GM19468 (cell line): Measurements from ENCODE around the gene JPH3.
"Not testable (repeated sequence)": the region's sequence is repeated elsewhere in the genome, so short reads cannot be mapped to it uniquely, and the experiment has no call there.

Experiments
- ATAC-seq: cut with Tn5 transposase; IDR thresholded peaks from one replicate; pipeline ENCODE4 v1.9.1; 2021; ENCODE audit warnings: mild to moderate bottlenecking, moderate library complexity, moderate number of reproducible peaks; ENCODE audit not compliant: unreplicated experiment; ENCODE audit errors: extremely low read depth

Gene JPH3

DNA sequence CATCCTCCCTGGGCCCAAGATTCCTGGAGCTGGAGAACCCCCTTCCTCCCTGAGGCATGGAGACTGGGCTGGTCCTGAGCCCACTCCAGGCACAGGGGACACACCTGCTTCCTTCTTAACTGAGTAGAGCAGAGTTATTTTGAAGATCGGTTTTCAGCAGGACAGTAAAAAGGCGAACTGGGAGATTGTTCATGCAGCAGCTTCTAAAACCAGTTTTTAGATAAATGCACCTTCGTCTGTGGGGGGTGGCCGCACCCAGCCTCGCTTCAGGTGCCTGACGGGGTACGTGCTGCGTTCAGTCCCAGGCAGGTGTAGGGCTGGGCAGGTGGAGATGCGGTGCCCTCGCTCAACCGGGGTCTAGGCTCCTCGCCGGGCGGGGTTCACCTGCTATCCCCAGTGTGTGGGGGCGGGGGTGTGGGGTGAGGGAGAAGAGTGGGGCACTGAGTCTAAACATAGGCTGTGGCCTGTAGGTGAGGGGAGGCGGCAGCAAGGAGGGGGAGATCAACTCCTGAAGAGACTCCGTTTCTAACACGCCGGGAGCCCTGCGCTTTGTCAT, 69.5 kb downstream of the JPH3 start:
- no peak for ATAC-seq

DNA sequence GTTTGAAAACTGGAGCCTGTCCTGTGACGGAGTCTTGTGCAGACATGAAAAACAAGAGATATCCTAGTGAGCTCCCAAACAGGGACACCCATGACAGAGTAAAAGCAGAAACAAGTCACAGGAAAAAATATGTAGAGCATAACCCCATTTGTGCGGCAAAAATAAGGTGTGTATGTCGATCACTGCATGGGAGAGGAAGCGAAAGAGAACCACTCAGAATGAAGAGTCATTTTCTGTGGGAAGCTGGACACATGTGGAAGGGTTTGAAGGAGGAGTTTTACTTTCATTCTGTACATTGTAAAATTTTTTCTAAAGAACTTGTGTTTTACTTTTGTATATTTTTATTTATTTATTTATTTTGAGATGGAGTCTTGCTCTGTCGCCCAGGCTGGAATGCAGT, 72.1 kb downstream of the JPH3 start:
- ATAC-seq, result no peak

DNA sequence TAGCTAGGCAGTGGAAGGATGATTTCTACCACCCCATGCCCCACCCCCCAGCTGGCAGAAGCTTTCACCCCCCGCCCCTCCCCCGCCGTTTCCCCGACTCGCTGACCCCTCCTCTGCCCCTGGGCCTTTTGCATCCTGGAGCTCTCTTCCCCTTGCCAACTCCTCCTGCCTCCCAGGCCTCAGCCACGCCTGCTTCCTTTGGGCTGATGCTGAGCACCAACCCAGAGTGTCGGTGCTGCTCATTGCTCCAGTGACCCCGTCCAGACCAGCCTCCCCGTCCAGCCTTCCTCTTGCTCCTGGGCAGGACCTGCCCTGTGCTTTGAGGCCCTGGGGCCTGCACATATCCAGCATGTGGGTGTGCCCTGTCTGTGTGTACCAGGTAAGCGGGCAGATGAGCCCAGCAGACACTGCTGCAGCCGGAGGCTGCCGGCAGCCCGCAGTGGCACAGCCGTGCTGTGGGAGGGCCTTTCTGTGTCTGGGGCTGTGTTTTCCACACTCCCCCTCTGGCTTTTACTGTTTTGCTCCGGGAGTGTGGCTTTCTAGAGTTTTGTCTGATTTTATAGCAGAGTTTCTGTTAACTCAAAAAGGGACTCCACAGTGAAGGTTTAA, 72.9 kb downstream of the JPH3 start:
- no peak for ATAC-seq

DNA sequence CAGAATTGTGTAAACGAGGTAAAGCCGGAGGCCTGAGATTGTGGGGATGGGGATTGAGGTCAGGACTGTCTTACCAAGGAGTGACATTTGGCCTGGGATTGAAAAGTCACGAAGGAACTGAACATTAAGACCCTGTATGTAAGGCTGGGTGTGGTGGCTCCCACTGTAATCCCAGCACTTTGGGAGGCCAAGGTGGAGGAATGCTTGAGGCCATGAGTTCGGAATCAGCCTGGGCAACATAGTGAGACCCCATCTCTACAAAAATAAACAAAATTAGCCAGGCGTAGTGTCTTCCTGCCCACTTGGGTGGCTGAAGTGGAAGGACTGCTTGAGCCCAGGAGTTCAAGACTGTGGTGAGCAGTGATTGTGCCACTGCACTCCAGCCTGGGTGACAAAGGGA, 75.5 kb downstream of the JPH3 start:
- no peak for ATAC-seq

DNA sequence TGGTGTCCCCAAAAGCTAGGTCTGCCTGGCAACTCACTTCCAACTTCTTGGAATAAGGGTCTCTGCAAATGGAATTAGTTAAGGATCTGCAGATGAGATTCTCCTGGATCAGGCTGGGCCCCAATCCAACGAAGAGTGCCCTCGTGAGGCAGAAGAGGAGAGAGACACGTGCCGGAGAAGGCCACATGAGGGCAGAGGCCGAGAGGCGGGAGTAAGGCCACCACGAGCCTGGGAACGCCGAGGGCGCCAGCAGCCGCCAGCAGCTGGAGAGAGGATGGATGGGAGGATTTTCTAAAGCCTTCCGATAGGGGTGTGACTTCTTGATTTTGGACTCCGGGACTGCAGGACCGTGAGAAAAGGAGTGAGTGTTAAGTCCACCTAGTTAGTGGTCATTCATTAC, 76.3 kb downstream of the JPH3 start:
- no peak for ATAC-seq

DNA sequence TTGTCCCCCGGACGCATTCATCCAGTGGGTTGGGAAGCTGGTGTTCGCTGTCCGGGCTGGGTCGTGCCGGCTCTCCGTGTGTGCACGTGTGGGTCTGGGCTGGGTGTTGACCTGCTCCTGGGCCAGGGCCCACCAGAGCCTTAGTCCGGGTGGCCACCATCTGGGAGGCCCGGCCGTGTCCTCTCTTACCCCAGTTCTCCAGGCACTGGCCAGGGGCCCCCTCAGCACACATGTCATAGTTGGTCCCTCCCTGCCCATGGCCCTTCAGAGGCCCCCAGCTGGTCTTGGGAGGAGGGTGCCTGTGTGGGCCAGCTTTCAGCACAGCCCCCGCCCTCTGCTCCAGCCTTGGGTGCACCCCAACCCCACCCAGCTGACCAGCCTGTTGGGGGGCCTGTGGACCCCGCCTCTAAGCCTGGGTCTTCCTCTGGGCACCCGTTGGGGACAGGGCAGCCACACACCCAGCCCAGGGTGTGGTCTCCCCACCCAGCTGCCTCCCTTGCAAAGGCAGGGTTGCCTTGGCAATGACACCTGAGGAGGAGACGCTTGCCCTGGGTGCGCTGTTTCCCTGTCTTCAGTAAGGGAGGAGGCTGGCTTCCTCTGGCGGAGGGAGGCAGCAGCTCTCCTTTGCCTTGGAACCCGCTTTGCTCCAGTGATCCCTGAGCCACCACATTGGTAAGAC, 77.4 kb downstream of the JPH3 start:
- ATAC-seq, result no peak

DNA sequence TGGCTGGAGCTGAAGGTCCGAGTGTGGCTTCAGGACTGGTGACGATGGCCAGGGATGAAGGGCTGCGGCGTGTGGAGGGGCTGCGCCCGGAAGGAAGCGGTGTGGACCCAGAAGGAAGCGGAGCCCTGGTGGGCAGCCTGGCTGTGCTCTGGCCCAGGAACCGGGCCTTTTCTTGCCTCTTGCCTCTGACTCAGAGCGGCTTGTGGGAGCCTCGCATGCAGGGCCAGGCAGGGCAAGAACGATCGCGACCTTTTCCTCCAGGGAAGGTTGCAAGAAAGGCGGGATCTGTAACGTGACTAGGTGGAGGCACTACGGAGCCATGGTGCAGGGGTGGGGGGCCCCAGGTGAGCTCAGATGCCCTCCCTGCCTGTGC, 78.0 kb downstream of the JPH3 start:
- no peak for ATAC-seq

DNA sequence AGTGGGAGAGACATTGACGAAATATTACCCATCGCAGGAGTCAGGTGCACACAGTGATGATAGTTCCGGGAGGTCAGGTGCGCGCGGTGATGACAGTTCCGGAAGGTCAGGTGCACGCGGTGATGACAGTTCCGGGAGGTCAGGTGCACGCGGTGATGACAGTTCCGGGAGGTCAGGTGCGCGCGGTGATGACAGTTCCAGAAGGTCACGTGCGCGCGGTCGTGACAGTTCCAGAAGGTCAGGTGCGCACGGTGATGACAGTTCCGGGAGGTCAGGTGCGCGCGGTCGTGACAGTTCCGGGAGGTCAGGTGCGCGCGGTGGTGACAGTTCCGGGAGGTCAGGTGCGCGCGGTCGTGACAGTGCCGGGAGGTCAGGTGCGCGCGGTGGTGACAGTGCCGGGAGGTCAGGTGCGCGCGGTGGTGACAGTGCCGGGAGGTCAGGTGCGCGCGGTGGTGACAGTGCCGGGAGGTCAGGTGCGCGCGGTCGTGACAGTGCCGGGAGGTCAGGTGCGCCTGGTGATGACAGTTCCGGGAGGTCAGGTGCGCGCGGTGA, 78.8 kb downstream of the JPH3 start:
- not testable (repeated sequence) for ATAC-seq

DNA sequence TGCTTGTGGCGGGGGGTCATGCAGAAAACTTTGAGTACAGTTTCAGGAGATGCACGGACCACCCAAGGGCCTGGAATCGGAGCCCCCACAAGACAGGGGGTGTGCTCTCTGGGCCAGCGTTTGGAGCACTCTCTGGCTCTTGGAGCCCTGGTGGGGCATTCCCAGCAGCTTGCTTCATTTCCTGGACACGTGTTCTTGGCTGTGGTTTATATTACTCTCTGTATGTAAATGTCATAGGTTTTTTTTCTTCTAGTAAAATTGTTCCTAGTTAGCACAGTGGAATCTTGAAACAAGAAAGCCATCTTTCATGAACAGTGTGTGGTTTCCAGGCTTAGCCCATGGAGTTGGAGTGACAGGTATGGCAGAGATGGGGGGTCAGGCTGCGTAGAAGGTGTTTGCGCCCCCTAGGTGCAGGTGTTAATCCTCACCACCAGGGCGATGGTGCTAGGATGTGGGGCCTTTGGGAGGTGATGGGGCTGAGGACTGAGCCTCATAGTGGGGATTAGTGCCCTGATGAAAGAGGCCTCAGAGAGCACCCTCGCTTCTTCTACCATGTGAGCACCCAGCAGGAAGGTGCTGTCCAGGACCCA, 79.8 kb downstream of the JPH3 start:
- ATAC-seq, result no peak

DNA sequence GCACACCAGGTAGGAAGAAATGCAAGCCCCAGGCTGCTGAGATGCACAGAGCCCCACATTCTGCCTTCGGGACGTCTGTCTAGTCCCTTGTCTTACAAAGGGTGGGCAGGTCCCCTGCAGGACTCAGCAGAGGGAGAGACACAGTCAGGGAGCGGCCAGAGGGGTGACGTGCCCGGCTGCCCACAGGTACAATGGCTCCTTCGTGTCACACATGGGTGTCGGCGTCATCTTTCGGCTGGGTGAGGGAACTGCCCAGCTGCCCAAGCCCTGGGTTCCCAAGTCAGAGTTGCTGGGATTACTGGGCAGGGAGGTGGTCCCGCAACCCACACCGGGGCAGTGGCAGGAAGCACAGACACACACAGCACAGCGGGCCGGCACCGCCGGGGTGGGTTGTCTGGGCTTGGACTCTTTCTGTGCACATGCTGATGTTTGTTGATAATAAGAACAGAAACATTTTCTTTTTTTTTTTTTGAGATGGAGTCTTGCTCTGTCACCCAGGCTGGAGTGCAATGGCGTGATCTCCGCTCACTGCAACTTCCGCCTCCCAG, 80.6 kb downstream of the JPH3 start:
- ATAC-seq, result no peak

DNA sequence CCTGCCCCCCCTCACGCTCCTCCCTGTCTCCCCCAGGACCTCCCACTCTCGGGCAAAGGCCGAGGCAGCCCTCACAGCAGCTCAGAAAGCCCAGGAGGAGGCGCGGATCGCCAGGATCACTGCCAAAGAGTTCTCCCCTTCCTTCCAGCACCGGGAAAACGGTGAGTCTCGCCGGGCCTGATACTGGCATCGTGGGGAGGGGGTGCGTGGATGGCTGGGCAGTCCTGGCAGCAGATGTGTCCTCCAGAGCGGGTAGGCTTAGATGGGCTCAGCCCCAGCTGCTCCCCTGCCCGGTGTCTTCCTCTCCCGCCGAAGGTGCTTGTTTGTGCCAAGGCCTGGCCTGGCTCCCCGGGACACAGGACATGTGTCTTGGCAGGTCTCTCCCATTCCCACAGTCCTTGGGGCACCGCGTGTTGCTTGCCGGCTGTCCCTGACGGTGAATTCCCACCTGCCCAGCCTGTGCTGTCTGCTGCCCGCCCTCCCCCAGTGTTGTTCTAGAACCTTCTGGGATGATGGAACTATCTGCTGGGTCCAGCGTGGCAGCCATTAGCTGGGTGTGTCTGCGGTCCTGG, 81.9 kb downstream of the JPH3 start:
- ATAC-seq, result no peak

DNA sequence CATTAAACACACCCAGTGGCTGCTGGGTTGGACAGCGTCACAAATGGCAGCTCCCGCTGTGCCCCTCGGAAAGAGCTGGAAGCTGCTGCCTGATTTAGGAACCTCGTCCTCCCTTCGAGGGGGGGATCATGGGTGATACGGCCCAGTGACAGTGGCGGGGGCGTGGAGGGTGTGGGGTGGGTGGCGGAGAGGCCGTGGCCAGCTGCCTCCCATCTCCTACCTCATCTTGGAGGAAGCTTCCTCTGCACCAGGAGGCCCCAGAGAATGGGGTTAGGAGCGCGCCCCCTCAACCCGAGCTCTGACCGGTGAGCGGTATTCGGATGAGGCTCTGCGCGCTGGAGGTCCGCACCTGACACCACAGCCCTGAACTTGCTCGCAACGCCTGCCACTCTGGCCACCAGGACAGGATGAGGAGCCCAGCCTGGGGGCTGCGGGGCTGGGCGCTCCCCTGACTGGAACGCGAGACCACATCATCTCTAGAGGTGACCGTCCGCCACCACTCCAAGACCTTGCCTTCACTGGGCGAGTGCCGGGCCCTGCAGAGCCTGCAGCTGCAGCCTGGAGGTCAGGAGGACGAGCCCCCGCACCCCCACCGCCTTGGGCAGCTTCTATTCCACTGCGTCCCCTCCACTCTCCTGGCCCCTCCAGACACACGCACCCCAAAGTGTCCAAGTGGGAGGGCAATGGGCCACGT, 82.5 kb downstream of the JPH3 start:
- ATAC-seq, result no peak

DNA sequence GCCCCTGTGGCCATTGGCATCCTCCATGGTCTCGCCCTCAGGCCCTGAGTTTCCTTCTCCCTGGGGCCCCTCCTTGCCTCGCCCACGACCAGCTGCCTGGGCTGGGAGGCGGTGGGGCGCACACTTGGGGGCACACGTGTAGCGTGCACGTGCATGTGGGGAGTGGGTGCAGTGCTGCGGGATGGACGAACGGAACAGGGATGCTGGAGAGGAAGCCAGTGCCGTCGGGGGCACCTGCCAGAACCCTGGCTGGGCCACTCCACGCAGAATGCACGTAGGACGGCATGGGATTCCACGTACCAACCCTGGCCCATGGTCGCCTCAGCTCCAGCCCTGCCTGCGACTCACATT, 83.1 kb downstream of the JPH3 start:
- ATAC-seq, result no peak

DNA sequence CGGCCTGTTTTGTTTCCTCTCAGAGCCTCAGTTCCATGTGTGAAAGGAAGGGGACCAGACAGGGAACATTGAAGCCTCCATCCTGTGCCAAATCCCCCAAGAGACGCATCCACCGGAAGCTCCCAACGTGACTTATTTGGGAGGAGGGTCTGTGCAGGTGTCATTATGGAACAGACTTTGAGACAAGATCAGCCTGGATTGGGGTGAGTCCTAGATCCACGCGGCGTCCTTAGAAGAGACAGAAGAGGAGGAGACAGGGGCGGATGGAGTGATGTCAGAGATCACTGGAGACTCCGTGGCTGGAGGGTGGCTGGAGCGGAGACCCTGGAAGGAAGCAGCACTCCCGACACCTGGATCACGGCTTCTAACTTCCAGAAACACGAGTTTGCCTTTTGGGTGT, 83.5 kb downstream of the JPH3 start:
- no peak for ATAC-seq

DNA sequence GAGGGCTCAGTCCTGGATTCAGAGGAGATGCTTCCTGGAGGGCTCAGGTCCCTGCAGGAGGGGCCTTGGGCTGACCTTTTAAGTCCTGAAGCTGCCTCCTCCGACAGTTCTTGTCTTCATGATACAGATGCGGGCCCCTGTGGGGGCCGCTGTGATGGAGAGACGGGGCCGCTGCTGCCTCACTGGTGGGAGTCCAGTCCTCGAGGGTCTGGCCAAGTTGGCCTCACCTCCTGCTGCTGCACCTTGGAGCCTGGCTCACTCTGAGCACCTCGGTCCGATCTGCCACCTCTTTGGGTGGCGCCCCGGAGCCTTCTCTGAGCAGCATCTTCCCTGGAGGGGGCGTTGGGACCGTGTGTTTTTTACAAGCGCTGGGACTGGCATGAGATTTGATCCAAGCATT, 84.4 kb downstream of the JPH3 start:
- ATAC-seq, result no peak

DNA sequence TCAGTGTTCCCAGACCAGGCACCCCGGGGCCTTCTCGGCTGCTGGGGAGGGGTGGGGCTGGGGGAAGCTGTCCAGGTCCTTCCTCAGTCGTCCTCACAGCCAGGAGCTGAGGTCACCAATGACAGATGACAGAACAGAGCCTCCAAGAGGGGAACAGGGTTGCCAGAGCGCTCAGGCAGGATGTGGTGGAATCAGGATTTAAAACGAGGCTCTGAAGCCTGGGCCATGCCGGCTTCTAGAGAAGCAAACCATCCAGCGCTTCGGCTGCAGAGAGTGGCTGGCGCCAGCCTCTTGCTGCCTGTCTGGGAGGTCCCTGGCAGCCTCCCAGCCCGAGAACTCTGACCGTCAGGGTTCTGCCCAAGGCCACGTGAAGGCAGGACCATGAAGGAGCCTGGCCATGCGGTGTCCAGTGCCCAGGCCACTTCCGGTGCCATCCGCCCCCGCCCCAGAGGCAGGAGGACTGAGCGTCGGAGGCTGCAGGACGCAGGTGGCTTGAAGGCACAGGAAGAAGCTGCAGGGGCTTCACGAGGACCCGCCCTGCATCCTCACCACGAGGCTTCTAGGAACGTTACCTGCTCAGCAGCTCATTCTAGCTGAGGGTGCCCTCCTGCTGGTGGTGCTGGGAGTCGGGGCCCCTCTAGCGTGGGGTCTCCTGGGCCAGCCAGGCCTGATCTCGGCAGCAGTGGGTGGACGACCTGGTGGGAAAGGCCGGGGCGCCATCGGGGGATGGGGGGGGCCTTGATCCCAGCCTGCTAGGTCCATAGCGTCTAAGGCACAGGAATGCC, 85.0 kb downstream of the JPH3 start:
- no peak for ATAC-seq

DNA sequence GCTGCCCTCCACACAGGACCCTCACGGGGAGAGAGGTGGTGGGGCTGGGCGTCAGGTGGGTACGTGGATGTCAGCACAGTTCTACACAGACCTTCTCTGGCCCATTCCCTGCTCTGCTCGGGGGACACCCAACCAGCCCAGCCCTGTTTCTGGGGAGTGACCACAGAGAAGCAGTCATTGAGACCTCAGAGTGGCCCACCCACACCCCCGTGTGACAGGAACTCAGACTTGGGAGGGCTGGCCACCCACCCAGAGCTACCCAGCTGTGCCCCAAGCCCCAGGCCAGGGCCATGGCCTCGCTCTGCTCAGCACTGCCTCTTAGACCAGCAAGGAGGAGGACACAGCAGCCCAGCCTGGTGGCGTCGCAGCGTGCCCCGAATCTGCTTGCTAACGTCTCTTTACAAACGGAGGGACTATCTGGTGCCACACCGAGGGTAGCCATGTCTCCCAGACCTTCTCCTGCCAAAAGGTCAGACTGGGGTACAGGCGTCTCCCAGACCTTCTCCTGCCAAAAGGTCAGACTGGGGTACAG, 85.8 kb downstream of the JPH3 start:
- ATAC-seq, result no peak

DNA sequence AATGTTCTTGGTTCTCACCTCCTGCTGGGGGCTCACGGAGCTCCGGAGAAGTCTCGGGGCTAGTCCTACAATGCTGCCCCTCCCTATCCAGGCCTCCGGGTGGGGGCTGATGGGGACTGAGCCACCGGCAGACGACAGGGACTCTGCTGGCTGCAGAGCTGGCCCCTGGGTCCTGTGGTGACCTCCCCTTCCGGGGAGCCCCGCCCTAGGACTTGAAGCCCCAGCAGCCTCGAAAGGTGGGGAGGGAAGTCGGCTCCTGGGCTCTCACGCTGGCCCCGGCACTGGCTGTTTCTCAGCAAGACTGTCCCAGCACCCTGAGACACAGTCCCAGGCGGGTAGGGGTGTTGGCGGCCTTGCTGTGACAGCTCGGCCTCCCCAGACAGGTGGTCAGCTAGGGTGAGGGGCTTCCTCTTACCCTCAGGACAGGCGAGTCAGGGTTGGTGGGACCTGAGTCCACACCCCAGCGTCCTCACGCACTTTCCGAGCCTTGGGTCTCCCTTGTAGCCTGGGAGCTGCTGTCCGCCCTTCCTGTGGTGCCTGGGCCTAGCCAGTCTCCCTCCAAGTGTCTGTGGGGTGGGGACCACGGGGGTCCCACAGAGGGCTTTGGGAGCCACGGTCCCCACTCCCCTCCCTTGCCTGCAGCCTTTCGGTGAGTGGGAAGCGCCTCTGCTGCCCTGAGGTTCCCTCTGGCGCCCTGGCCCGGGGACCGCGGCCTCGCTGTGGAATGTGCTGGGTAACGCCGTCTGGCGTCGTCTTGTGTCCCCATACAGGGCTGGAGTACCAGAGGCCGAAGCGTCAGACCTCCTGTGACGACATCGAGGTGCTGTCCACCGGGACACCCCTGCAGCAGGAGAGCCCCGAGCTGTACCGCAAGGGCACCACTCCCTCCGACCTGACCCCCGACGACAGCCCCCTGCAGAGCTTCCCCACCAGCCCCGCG, 86.8 kb downstream of the JPH3 start:
- ATAC-seq, result no peak
